Measurements from ENCODE around the gene KLK12.
"Not testable (repeated sequence)": the region's sequence is repeated elsewhere in the genome, so short reads cannot be mapped to it uniquely, and the experiment has no call there.

KLK12 gene

GRCh38 chr19:50998686-50999085, 36.1 kb downstream of the KLK12 start:
- H3K27me3 Mint-ChIP-seq: peaks cover 36% of the 10 kb centered on the region
- H3K4me1 Mint-ChIP-seq: no peaks in the 10 kb centered on the region
- CTCF ChIA-PET: no interaction called here
- no peak overlapping the region for H3K27ac Mint-ChIP-seq
- no peaks in the 10 kb centered on the region for H3K36me3 Mint-ChIP-seq
- H3K4me3 Mint-ChIP-seq: no peak overlapping the region
- peaks cover 3% of the 10 kb centered on the region for H3K9me3 Mint-ChIP-seq
- DNase-seq: no peak

GRCh38 chr19:50998061-50998460, 36.7 kb downstream of the KLK12 start:
- Mint-ChIP-seq H3K36me3 (no peaks in the 10 kb centered on the region), H3K4me1 (no peaks in the 10 kb centered on the region), H3K27me3 (peaks cover 30% of the 10 kb centered on the region), H3K27ac (no peak overlapping the region), H3K4me3 (no peak overlapping the region), H3K9me3 (peaks cover 3% of the 10 kb centered on the region)
- CTCF ChIA-PET: no interaction called here
- no peak for DNase-seq

GRCh38 chr19:50994129-50994528, 40.7 kb downstream of the KLK12 start:
- no peaks in the 10 kb centered on the region for H3K4me1 Mint-ChIP-seq
- peaks cover 3% of the 10 kb centered on the region for H3K9me3 Mint-ChIP-seq
- DNase-seq: no peak
- CTCF ChIA-PET: no interaction called here
- no peaks in the 10 kb centered on the region for H3K36me3 Mint-ChIP-seq
- peaks cover 15% of the 10 kb centered on the region for H3K27me3 Mint-ChIP-seq
- no peak overlapping the region for H3K4me3 Mint-ChIP-seq
- no peak overlapping the region for H3K27ac Mint-ChIP-seq

GRCh38 chr19:50992666-50993035, 42.2 kb downstream of the KLK12 start:
- Mint-ChIP-seq H3K4me1 (no peaks in the 10 kb centered on the region), H3K36me3 (no peaks in the 10 kb centered on the region), H3K27me3 (peaks cover 17% of the 10 kb centered on the region), H3K27ac (no peak overlapping the region), H3K4me3 (no peak overlapping the region), H3K9me3 (peaks cover 3% of the 10 kb centered on the region)
- DNase-seq: no peak
- CTCF ChIA-PET: no interaction called here

GRCh38 chr19:50984416-50984815, 50.4 kb downstream of the KLK12 start:
- CTCF ChIA-PET, H3K4me3 Mint-ChIP-seq: not testable (repeated sequence)
- H3K27me3 Mint-ChIP-seq: peaks cover 56% of the 10 kb centered on the region

GRCh38 chr19:50983625-50984292, 51.0 kb downstream of the KLK12 start, which contains the start of gene KLK7:
KLK7 (minus strand) TSS chr19:50983917; CDS start chr19:50982399, 1,518 bp downstream.
- DNase-seq: no peak
- CTCF ChIA-PET: no interaction called here
- H3K4me1 Mint-ChIP-seq: no peaks in the 10 kb centered on the region
- no peak within 1 kb of the TSS for H3K4me3 Mint-ChIP-seq
- no peaks in the 10 kb centered on the region for H3K36me3 Mint-ChIP-seq
- peaks cover 58% of the 10 kb centered on the region for H3K27me3 Mint-ChIP-seq
- H3K27ac Mint-ChIP-seq: no peak within 1 kb of the TSS
- H3K9me3 Mint-ChIP-seq: no peaks in the 10 kb centered on the region

More at GRCh38 chr19:50984416-50984815, 50.4 kb downstream of the KLK12 start:
- H3K4me1 Mint-ChIP-seq, H3K36me3 Mint-ChIP-seq, H3K27ac Mint-ChIP-seq, DNase-seq, H3K9me3 Mint-ChIP-seq: not testable (repeated sequence)

GRCh38 chr19:50982186-50982585, 52.6 kb downstream of the KLK12 start:
- CTCF ChIA-PET: no interaction called here
- no peak for DNase-seq
- Mint-ChIP-seq H3K4me3 (no peak overlapping the region), H3K36me3 (no peaks in the 10 kb centered on the region), H3K4me1 (no peaks in the 10 kb centered on the region), H3K27ac (no peak overlapping the region), H3K27me3 (peaks cover 57% of the 10 kb centered on the region), H3K9me3 (no peaks in the 10 kb centered on the region)

GRCh38 chr19:50981587-50982146, 53.1 kb downstream of the KLK12 start:
- H3K9me3 Mint-ChIP-seq: no peaks in the 10 kb centered on the region
- DNase-seq: no peak
- H3K36me3 Mint-ChIP-seq: no peaks in the 10 kb centered on the region
- no peak overlapping the region for H3K4me3 Mint-ChIP-seq
- CTCF ChIA-PET: no interaction called here
- no peaks in the 10 kb centered on the region for H3K4me1 Mint-ChIP-seq
- H3K27ac Mint-ChIP-seq: no peak overlapping the region
- peaks cover 57% of the 10 kb centered on the region for H3K27me3 Mint-ChIP-seq

- CTCF ChIA-PET: no interaction called here
- peaks cover 56% of the 10 kb centered on the region for H3K27me3 Mint-ChIP-seq
Measured at GRCh38 chr19:50980208-50980607, 54.6 kb downstream of the KLK12 start.

GRCh38 chr19:50979758-50980157, 55.0 kb downstream of the KLK12 start:
- peaks cover 56% of the 10 kb centered on the region for H3K27me3 Mint-ChIP-seq
- CTCF ChIA-PET: no interaction called here
- DNase-seq: no peak
- H3K27ac Mint-ChIP-seq: no peak overlapping the region
- H3K36me3 Mint-ChIP-seq: no peaks in the 10 kb centered on the region
- H3K4me1 Mint-ChIP-seq: no peaks in the 10 kb centered on the region
- no peaks in the 10 kb centered on the region for H3K9me3 Mint-ChIP-seq
- H3K4me3 Mint-ChIP-seq: no peak overlapping the region

More at GRCh38 chr19:50980208-50980607, 54.6 kb downstream of the KLK12 start:
- Mint-ChIP-seq H3K27ac (no peak overlapping the region), H3K4me1 (no peaks in the 10 kb centered on the region), H3K36me3 (no peaks in the 10 kb centered on the region), H3K4me3 (no peak overlapping the region), H3K9me3 (no peaks in the 10 kb centered on the region)
- DNase-seq: no peak

All from activated naive CD4-positive, alpha-beta T cell treated with anti-CD3 and anti-CD28 coated beads, Interleukin-2, amount 10 ng/mL, durations not matched to agents 7 days and 5 days (primary cell).